ENCODE results near the gene PDS5B. TPM values are rescaled to one million over a fixed set of nuclear protein-coding genes. Genes with fewer than 3 reads are reported as not detected.

The PDS5B gene
- total and polyA plus RNA-seq, 2 experiments from 2014 or later = 43.9 to 46.5 TPM

DNA sequence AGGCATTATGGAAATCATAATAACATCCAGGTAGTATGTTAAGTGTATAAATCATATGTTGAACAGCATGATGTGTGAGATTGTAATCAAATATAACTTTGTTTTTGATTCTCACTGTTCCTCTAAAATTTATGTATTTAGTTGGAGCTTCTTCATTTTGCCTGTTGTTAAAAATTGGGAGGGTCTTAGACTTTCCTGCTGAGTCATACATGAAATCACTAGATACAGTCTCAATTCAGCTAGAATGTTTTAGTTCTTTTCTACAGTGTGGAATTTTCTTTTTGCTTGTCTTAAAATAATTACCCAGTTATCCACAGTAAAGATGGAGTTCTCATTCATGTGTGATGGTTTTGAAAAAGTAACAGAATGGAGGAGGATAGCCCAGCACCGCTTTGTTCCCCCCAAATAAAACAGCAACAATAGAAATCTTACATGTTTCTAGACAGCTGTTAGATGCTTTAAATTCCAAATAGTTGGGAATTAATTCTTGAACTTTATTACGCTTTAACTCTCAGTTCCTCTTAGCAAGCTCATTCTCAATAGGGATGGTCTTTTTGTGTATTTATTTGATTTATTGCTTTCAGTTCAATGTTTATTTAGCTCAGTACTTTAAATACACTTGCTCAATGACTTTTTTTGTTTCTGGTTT, 109.5 kb downstream of the PDS5B start:
- H3K4me1 Mint-ChIP-seq = no peaks in the 10 kb centered on the region
- no peak overlapping the region for H3K4me3 ChIP-seq
- no peak overlapping the region for H2AFZ ChIP-seq
- DNase-seq (ENCODE audit: low spot score) (no peak), ATAC-seq (no peak)
- no peaks in the 10 kb centered on the region for H3K27me3 ChIP-seq (ENCODE audit: insufficient read depth)
- H3K4me2 ChIP-seq = no peak overlapping the region
- H4K20me1 ChIP-seq (replicated peaks; ENCODE audit: insufficient read depth) = no peaks in the 10 kb centered on the region
- no peaks in the 10 kb centered on the region for H3K4me1 ChIP-seq (ENCODE audit: insufficient read depth)
- H3K36me3 Mint-ChIP-seq (ENCODE audit: low read depth) = peaks cover 4% of the 10 kb centered on the region; the same call in 2 of the 3 replicates
- H3K27me3 Mint-ChIP-seq (ENCODE audit: insufficient read depth, low read depth, poor library complexity) = no peaks in the 10 kb centered on the region
- H3K9me2 ChIP-seq (ENCODE audit: insufficient read depth) = no peaks in the 10 kb centered on the region
- no peaks in the 10 kb centered on the region for H3F3A ChIP-seq (replicated peaks; ENCODE audit: low read depth)
- H3K9me3 Mint-ChIP-seq = no peaks in the 10 kb centered on the region
- peak overlapping the region; percentile 96 for H3K27ac Mint-ChIP-seq
- TF ChIP-seq ZNF331 (CRISPR knock-in tag; IDR thresholded peaks at IDR 0.05; ENCODE audit: low read depth) = no peak
- TF ChIP-seq, protein P1, sequence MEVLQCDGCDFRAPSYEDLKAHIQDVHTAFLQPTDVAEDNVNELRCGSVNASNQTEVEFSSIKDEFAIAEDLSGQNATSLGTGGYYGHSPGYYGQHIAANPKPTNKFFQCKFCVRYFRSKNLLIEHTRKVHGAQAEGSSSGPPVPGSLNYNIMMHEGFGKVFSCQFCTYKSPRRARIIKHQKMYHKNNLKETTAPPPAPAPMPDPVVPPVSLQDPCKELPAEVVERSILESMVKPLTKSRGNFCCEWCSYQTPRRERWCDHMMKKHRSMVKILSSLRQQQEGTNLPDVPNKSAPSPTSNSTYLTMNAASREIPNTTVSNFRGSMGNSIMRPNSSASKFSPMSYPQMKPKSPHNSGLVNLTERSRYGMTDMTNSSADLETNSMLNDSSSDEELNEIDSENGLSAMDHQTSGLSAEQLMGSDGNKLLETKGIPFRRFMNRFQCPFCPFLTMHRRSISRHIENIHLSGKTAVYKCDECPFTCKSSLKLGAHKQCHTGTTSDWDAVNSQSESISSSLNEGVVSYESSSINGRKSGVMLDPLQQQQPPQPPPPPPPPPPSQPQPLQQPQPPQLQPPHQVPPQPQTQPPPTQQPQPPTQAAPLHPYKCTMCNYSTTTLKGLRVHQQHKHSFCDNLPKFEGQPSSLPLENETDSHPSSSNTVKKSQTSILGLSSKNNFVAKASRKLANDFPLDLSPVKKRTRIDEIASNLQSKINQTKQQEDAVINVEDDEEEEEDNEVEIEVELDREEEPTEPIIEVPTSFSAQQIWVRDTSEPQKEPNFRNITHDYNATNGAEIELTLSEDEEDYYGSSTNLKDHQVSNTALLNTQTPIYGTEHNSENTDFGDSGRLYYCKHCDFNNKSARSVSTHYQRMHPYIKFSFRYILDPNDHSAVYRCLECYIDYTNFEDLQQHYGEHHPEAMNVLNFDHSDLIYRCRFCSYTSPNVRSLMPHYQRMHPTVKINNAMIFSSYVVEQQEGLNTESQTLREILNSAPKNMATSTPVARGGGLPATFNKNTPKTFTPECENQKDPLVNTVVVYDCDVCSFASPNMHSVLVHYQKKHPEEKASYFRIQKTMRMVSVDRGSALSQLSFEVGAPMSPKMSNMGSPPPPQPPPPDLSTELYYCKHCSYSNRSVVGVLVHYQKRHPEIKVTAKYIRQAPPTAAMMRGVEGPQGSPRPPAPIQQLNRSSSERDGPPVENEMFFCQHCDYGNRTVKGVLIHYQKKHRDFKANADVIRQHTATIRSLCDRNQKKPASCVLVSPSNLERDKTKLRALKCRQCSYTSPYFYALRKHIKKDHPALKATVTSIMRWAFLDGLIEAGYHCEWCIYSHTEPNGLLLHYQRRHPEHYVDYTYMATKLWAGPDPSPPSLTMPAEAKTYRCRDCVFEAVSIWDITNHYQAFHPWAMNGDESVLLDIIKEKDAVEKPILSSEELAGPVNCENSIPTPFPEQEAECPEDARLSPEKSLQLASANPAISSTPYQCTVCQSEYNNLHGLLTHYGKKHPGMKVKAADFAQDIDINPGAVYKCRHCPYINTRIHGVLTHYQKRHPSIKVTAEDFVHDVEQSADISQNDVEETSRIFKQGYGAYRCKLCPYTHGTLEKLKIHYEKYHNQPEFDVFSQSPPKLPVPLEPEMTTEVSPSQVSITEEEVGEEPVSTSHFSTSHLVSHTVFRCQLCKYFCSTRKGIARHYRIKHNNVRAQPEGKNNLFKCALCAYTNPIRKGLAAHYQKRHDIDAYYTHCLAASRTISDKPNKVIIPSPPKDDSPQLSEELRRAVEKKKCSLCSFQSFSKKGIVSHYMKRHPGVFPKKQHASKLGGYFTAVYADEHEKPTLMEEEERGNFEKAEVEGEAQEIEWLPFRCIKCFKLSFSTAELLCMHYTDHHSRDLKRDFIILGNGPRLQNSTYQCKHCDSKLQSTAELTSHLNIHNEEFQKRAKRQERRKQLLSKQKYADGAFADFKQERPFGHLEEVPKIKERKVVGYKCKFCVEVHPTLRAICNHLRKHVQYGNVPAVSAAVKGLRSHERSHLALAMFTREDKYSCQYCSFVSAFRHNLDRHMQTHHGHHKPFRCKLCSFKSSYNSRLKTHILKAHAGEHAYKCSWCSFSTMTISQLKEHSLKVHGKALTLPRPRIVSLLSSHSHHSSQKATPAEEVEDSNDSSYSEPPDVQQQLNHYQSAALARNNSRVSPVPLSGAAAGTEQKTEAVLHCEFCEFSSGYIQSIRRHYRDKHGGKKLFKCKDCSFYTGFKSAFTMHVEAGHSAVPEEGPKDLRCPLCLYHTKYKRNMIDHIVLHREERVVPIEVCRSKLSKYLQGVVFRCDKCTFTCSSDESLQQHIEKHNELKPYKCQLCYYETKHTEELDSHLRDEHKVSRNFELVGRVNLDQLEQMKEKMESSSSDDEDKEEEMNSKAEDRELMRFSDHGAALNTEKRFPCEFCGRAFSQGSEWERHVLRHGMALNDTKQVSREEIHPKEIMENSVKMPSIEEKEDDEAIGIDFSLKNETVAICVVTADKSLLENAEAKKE (CRISPR knock-in tag; IDR thresholded peaks at IDR 0.05) = no peak
- no peak for TF ChIP-seq ZNF114 (CRISPR knock-in tag; IDR thresholded peaks at IDR 0.05)
- no peak for TF ChIP-seq CREB1 (CRISPR knock-in tag; IDR thresholded peaks at IDR 0.05; ENCODE audit: low read depth)
- TF ChIP-seq EZH2phosphoT487 (IDR thresholded peaks at IDR 0.05; ENCODE audit: unreplicated experiment) = no peak
- no peak for TF ChIP-seq JUNB (IDR thresholded peaks at IDR 0.05; ENCODE audit: unreplicated experiment)
- no peak for TF ChIP-seq POLR2AphosphoS5 (IDR thresholded peaks at IDR 0.05; ENCODE audit: low read depth)
- TF ChIP-seq EZH2 (IDR thresholded peaks at IDR 0.05; ENCODE audit: low read depth, unreplicated experiment) = no peak
- TF ChIP-seq REST (IDR thresholded peaks at IDR 0.05; ENCODE audit: unreplicated experiment) = no peak
- no peak for TF ChIP-seq CTCF (conservative IDR thresholded peaks at IDR 0.05; ENCODE audit: low read depth in 2 of 2)
- TF ChIP-seq, protein P2, sequence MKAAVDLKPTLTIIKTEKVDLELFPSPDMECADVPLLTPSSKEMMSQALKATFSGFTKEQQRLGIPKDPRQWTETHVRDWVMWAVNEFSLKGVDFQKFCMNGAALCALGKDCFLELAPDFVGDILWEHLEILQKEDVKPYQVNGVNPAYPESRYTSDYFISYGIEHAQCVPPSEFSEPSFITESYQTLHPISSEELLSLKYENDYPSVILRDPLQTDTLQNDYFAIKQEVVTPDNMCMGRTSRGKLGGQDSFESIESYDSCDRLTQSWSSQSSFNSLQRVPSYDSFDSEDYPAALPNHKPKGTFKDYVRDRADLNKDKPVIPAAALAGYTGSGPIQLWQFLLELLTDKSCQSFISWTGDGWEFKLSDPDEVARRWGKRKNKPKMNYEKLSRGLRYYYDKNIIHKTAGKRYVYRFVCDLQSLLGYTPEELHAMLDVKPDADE (IDR thresholded peaks at IDR 0.05) = no peak
- TF ChIP-seq STAT1 (IDR thresholded peaks at IDR 0.05; ENCODE audit: unreplicated experiment) = no peak
- H3K27ac ChIP-seq (ENCODE audit: low read depth) = no peak overlapping the region
- H3K79me2 ChIP-seq (replicated peaks; ENCODE audit: insufficient read depth) = no peaks in the 10 kb centered on the region
- H3K36me3 ChIP-seq (ENCODE audit: insufficient read depth) = no peaks in the 10 kb centered on the region
- H3K4me3 Mint-ChIP-seq = no peak overlapping the region

Measured in GM23338 (cell line).